Skeletal muscle tissue (tissue), 4 donors: Measurements from ENCODE around the gene PKD1L1. TPM values are rescaled to one million over a fixed set of nuclear protein-coding genes. Genes with fewer than 3 reads are reported as not detected.

ENCODE experiments used
- H3K27ac ChIP-seq: one replicate; pipeline ENCODE4 v1.7.0; 2013; ENCODE audit warnings: mild to moderate bottlenecking, low read depth, low read length, inconsistent platforms
- H3K27me3 ChIP-seq, 3 donors: one replicate each; pipeline ENCODE4 v1.7.0; 2013; ENCODE audit warnings: low read length in 3 of 3; ENCODE audit not compliant: control insufficient read depth in 3 of 3, insufficient read depth in 3 of 3
- H3K36me3 ChIP-seq, 3 donors: one replicate each; pipeline ENCODE4 v1.7.0; 2013; ENCODE audit warnings: low read length in 3 of 3; ENCODE audit not compliant: control insufficient read depth in 3 of 3, insufficient read depth in 3 of 3
- H3K4me1 ChIP-seq, 3 donors: one replicate each; pipeline ENCODE4 v1.7.0; 2013; ENCODE audit warnings: low read length in 3 of 3, mild to moderate bottlenecking in 3 of 3; ENCODE audit not compliant: control insufficient read depth in 3 of 3, insufficient read depth in 3 of 3
- H3K4me3 ChIP-seq, 3 donors: one replicate each; pipeline ENCODE4 v1.7.0; 2013; ENCODE audit warnings: low read length in 3 of 3
- H3K9ac ChIP-seq, 3 donors: one replicate each; pipeline ENCODE4 v1.7.0; 2013; ENCODE audit warnings: low read length in 3 of 3, mild to moderate bottlenecking in 3 of 3, moderate library complexity in 2 of 3, low read depth in 1 of 3
- H3K9me3 ChIP-seq, 3 donors: one replicate each; pipeline ENCODE4 v1.7.0; 2013; ENCODE audit warnings: low read length in 3 of 3; ENCODE audit not compliant: control insufficient read depth in 3 of 3
- total RNA-seq: library from RNA; depleted of rRNA; stranded (reverse); fragments of >200 nt; gene quantifications from one replicate; pipeline ENCODE4 v1.2.3, GENCODE V29; 2014
- donor health status: Osteomylitis.

PKD1L1 gene
- total RNA-seq, 1 donor from 2014 or later = 0.52 TPM

GRCh38 chr7:47979832-47980181, 31.5 kb upstream of the PKD1L1 start:
- Histone ChIP-seq H3K27ac (peak overlapping the region; percentile 61), H3K4me3 (peak overlapping the region; percentile 76 to 88 (median 81)), H3K27me3 (no peaks in the 10 kb centered on the region), H3K4me1 (peaks cover 5 to 13% (median 11%) of the 10 kb centered on the region in 3 donors), H3K9me3 (no peaks in the 10 kb centered on the region), H3K9ac (peak overlapping the region in 1 of 3 donors; percentile 82), H3K36me3 (peaks cover 18 to 27% (median 27%) of the 10 kb centered on the region in 3 donors)

GRCh38 chr7:47979145-47979831, 31.0 kb upstream of the PKD1L1 start, which contains the start of gene HUS1:
Gene HUS1 (minus strand): TSS chr7:47979615. CDS start chr7:47979519, 96 bp downstream.
- Histone ChIP-seq H3K36me3 (peaks cover 18 to 33% (median 32%) of the 10 kb centered on the region in 3 donors), H3K9me3 (no peaks in the 10 kb centered on the region), H3K4me1 (peaks cover 5 to 13% (median 11%) of the 10 kb centered on the region in 3 donors), H3K4me3 (peak within 1 kb of the TSS; percentile 76 to 88 (median 81)), H3K27me3 (no peaks in the 10 kb centered on the region), H3K27ac (peak within 1 kb of the TSS; percentile 61), H3K9ac (peak within 1 kb of the TSS; percentile 75 to 91 (median 82))

GRCh38 chr7:47978790-47979144, 30.5 kb upstream of the PKD1L1 start:
- Histone ChIP-seq H3K27ac (peak overlapping the region; percentile 61), H3K27me3 (no peaks in the 10 kb centered on the region), H3K9ac (peak overlapping the region; percentile 75 to 88 (median 82)), H3K36me3 (peaks cover 18 to 38% (median 37%) of the 10 kb centered on the region in 3 donors), H3K4me3 (peak overlapping the region; percentile 76 to 88 (median 81)), H3K9me3 (no peaks in the 10 kb centered on the region), H3K4me1 (peaks cover 5 to 13% (median 11%) of the 10 kb centered on the region in 3 donors)

GRCh38 chr7:47973739-47974138, 25.5 kb upstream of the PKD1L1 start:
- no peak overlapping the region for H3K9ac ChIP-seq
- H3K27ac ChIP-seq = no peak overlapping the region
- H3K9me3 ChIP-seq = no peaks in the 10 kb centered on the region
- no peaks in the 10 kb centered on the region for H3K27me3 ChIP-seq
- H3K36me3 ChIP-seq = peaks cover 28 to 65% (median 58%) of the 10 kb centered on the region in 3 donors
- H3K4me3 ChIP-seq = no peak overlapping the region
- H3K4me1 ChIP-seq = peaks cover 5 to 10% (median 8%) of the 10 kb centered on the region in 3 donors

GRCh38 chr7:47970761-47971160, 22.5 kb upstream of the PKD1L1 start:
- H3K27me3 ChIP-seq = no peaks in the 10 kb centered on the region
- H3K27ac ChIP-seq = peak overlapping the region; percentile 33
- no peaks in the 10 kb centered on the region for H3K4me1 ChIP-seq
- peak overlapping the region in 1 of 3 donors; percentile 8 for H3K9ac ChIP-seq
- H3K9me3 ChIP-seq = no peaks in the 10 kb centered on the region
- H3K36me3 ChIP-seq = peaks cover 36 to 68% (median 59%) of the 10 kb centered on the region in 3 donors
- no peak overlapping the region for H3K4me3 ChIP-seq

GRCh38 chr7:47968847-47969774, 20.8 kb upstream of the PKD1L1 start:
- Histone ChIP-seq H3K4me3 (no peak overlapping the region), H3K27me3 (no peaks in the 10 kb centered on the region), H3K9ac (no peak overlapping the region), H3K27ac (no peak overlapping the region), H3K36me3 (peaks cover 44 to 72% (median 62%) of the 10 kb centered on the region in 3 donors), H3K9me3 (no peaks in the 10 kb centered on the region), H3K4me1 (no peaks in the 10 kb centered on the region)

GRCh38 chr7:47967708-47968107, 19.4 kb upstream of the PKD1L1 start:
- H3K36me3 ChIP-seq = peaks cover 47 to 68% (median 63%) of the 10 kb centered on the region in 3 donors
- no peak overlapping the region for H3K4me3 ChIP-seq
- H3K9ac ChIP-seq = no peak overlapping the region
- H3K4me1 ChIP-seq = no peaks in the 10 kb centered on the region
- no peaks in the 10 kb centered on the region for H3K9me3 ChIP-seq
- H3K27ac ChIP-seq = no peak overlapping the region
- no peaks in the 10 kb centered on the region for H3K27me3 ChIP-seq

- Histone ChIP-seq H3K27ac (no peak overlapping the region), H3K9ac (no peak overlapping the region), H3K4me1 (no peaks in the 10 kb centered on the region), H3K4me3 (no peak overlapping the region), H3K27me3 (no peaks in the 10 kb centered on the region), H3K36me3 (peaks cover 53 to 68% (median 65%) of the 10 kb centered on the region in 3 donors), H3K9me3 (no peaks in the 10 kb centered on the region)
Measured at GRCh38 chr7:47967123-47967522, 18.9 kb upstream of the PKD1L1 start.

- Histone ChIP-seq H3K27me3 (no peaks in the 10 kb centered on the region), H3K4me1 (no peaks in the 10 kb centered on the region), H3K9me3 (no peaks in the 10 kb centered on the region), H3K27ac (no peak overlapping the region), H3K36me3 (peaks cover 55 to 76% (median 66%) of the 10 kb centered on the region in 3 donors), H3K4me3 (no peak overlapping the region), H3K9ac (no peak overlapping the region)
Measured at GRCh38 chr7:47965456-47965855, 17.2 kb upstream of the PKD1L1 start.

- Histone ChIP-seq H3K27me3 (no peaks in the 10 kb centered on the region), H3K9me3 (no peaks in the 10 kb centered on the region), H3K36me3 (peaks cover 50 to 62% (median 52%) of the 10 kb centered on the region in 3 donors), H3K4me1 (no peaks in the 10 kb centered on the region), H3K4me3 (no peak overlapping the region), H3K27ac (no peak overlapping the region), H3K9ac (no peak overlapping the region)
Measured at GRCh38 chr7:47962262-47962661, 14.0 kb upstream of the PKD1L1 start.
